ELF-1 (cell line): Measurements from ENCODE around the gene PPHLN1.

Experiments
- DNase-seq: peaks from one replicate; pipeline ENCODE4 v3.0.0-alpha.2; 2016; ENCODE audit warnings: low read depth, low spot score

Gene PPHLN1

GRCh38 chr12:42482041-42482747, 156.2 kb downstream of the PPHLN1 start:
- peak; percentile 27 for DNase-seq

- peak; percentile 89 for DNase-seq
These were observed 157.0 kb downstream of the PPHLN1 start for GRCh38 chr12:42482748-42483520.

- no peak for DNase-seq
These were observed 157.5 kb downstream of the PPHLN1 start for GRCh38 chr12:42483521-42483790.

GRCh38 chr12:42484996-42485395, 159.0 kb downstream of the PPHLN1 start:
- no peak for DNase-seq

GRCh38 chr12:42485823-42486222, 159.9 kb downstream of the PPHLN1 start:
- peak; percentile 56 for DNase-seq

GRCh38 chr12:42486407-42486806, 160.4 kb downstream of the PPHLN1 start:
- no peak for DNase-seq

GRCh38 chr12:42490261-42490842, 164.4 kb downstream of the PPHLN1 start:
- DNase-seq = no peak
